ENCODE data around the gene SLK. TPM values are rescaled to one million over a fixed set of nuclear protein-coding genes. Genes with fewer than 3 reads are reported as not detected.

Gene SLK
- total RNA-seq, 2 experiments from 2014 or later: 20.5 to 20.8 TPM

DNA sequence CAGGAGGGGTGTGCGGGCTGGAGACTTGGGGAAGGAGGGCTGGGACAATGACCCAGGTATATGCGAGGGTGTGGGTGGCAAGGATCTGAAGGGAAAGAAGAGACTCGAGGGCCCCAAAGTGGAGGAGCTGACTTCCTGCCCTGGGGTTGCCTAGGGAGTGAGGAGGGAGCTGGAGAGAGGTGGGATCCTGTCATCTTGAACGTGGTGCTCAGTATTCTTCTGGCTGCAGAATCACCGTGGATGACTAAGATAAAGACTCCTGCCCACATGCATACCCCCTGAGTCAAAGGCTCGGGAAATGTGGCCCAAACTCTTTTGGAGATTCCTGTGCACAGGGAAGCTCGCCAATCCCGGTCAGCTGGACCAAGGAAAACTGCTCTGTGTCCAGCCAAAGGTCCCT lies 87.5 kb downstream of the SLK start:
- no peaks in the 10 kb centered on the region for H3K4me1 Mint-ChIP-seq (ENCODE audit: low read depth)
- H3K36me3 Mint-ChIP-seq (ENCODE audit: low read depth): no peaks in the 10 kb centered on the region
- Histone ChIP-seq H3K27ac (ENCODE audit: low read depth in 1 of 2, low read length in 2 of 2) (no peak overlapping the region), H3K36me3 (ENCODE audit: insufficient read depth, low read length) (no peaks in the 10 kb centered on the region), H3K4me3 (ENCODE audit: low read length) (no peak overlapping the region), H3K4me1 (ENCODE audit: insufficient read depth, low read length) (no peaks in the 10 kb centered on the region), H3K27me3 (ENCODE audit: control insufficient read depth in 1 of 2, insufficient read depth in 2 of 2, low read length in 2 of 2) (no peaks in the 10 kb centered on the region), H3K9me3 (ENCODE audit: control insufficient read depth in 1 of 2, insufficient read depth in 1 of 2, low read length in 2 of 2) (no peaks in the 10 kb centered on the region)
- CTCF ChIA-PET: no interaction called here
- intact Hi-C loops (cut with DNase I, micrococcal nuclease): no loop called here
- H3K9me3 Mint-ChIP-seq: no peaks in the 10 kb centered on the region
- DNase-seq (no peak), ATAC-seq (ENCODE audit: poor library complexity) (no peak)
- no peak overlapping the region for H3K27ac Mint-ChIP-seq
- POLR2A ChIA-PET: no interaction called here
- TF ChIP-seq, protein P1, sequence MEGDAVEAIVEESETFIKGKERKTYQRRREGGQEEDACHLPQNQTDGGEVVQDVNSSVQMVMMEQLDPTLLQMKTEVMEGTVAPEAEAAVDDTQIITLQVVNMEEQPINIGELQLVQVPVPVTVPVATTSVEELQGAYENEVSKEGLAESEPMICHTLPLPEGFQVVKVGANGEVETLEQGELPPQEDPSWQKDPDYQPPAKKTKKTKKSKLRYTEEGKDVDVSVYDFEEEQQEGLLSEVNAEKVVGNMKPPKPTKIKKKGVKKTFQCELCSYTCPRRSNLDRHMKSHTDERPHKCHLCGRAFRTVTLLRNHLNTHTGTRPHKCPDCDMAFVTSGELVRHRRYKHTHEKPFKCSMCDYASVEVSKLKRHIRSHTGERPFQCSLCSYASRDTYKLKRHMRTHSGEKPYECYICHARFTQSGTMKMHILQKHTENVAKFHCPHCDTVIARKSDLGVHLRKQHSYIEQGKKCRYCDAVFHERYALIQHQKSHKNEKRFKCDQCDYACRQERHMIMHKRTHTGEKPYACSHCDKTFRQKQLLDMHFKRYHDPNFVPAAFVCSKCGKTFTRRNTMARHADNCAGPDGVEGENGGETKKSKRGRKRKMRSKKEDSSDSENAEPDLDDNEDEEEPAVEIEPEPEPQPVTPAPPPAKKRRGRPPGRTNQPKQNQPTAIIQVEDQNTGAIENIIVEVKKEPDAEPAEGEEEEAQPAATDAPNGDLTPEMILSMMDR (IDR thresholded peaks at IDR 0.05): no peak
- H3K4me3 Mint-ChIP-seq: no peak overlapping the region
- no peaks in the 10 kb centered on the region for H3K27me3 Mint-ChIP-seq

- DNase-seq (no peak), ATAC-seq (ENCODE audit: poor library complexity) (no peak)
- no peaks in the 10 kb centered on the region for H3K4me1 ChIP-seq (ENCODE audit: insufficient read depth, low read length)
- no peaks in the 10 kb centered on the region for H3K36me3 Mint-ChIP-seq (ENCODE audit: low read depth)
- no peaks in the 10 kb centered on the region for H3K4me1 Mint-ChIP-seq (ENCODE audit: low read depth)
- no peaks in the 10 kb centered on the region for H3K36me3 ChIP-seq (ENCODE audit: insufficient read depth, low read length)
- H3K9me3 Mint-ChIP-seq: no peaks in the 10 kb centered on the region
- H3K9me3 ChIP-seq (ENCODE audit: control insufficient read depth in 1 of 2, insufficient read depth in 1 of 2, low read length in 2 of 2): no peaks in the 10 kb centered on the region
- no peak overlapping the region for H3K27ac Mint-ChIP-seq
- TF ChIP-seq, protein P1 (IDR thresholded peaks at IDR 0.05): no peak
- POLR2A ChIA-PET: no interaction called here
- intact Hi-C loops (cut with DNase I, micrococcal nuclease): no loop called here
- H3K4me3 Mint-ChIP-seq: no peak overlapping the region
- H3K27ac ChIP-seq (ENCODE audit: low read depth in 1 of 2, low read length in 2 of 2): no peak overlapping the region
- no peak overlapping the region for H3K4me3 ChIP-seq (ENCODE audit: low read length)
- CTCF ChIA-PET: interaction anchor here (1.2 kb wide), 1 partner anchor 65 kb away, joined by 3 read pairs; the partner anchor contains the start of gene SFR1
- no peaks in the 10 kb centered on the region for H3K27me3 Mint-ChIP-seq
- H3K27me3 ChIP-seq (ENCODE audit: control insufficient read depth in 1 of 2, insufficient read depth in 2 of 2, low read length in 2 of 2): no peaks in the 10 kb centered on the region
Observed at GRCh38 chr10:104056619-104057273, 89.8 kb downstream of the SLK start.

- Mint-ChIP-seq H3K36me3 (ENCODE audit: low read depth) (no peaks in the 10 kb centered on the region), H3K9me3 (no peaks in the 10 kb centered on the region), H3K4me3 (no peak overlapping the region), H3K27ac (no peak overlapping the region), H3K4me1 (ENCODE audit: low read depth) (no peaks in the 10 kb centered on the region), H3K27me3 (no peaks in the 10 kb centered on the region)
- intact Hi-C loops (cut with DNase I, micrococcal nuclease): no loop called here
- Histone ChIP-seq H3K4me1 (ENCODE audit: insufficient read depth, low read length) (no peaks in the 10 kb centered on the region), H3K27ac (ENCODE audit: low read depth in 1 of 2, low read length in 2 of 2) (no peak overlapping the region), H3K27me3 (ENCODE audit: control insufficient read depth in 1 of 2, insufficient read depth in 2 of 2, low read length in 2 of 2) (no peaks in the 10 kb centered on the region), H3K4me3 (ENCODE audit: low read length) (no peak overlapping the region), H3K36me3 (ENCODE audit: insufficient read depth, low read length) (no peaks in the 10 kb centered on the region), H3K9me3 (ENCODE audit: control insufficient read depth in 1 of 2, insufficient read depth in 1 of 2, low read length in 2 of 2) (no peaks in the 10 kb centered on the region)
- TF ChIP-seq, protein P1 (IDR thresholded peaks at IDR 0.05): no peak
- ChIA-PET POLR2A (no interaction called here), CTCF (no interaction called here)
- DNase-seq (no peak), ATAC-seq (ENCODE audit: poor library complexity) (no peak)
Observed at GRCh38 chr10:104057717-104058116, 90.8 kb downstream of the SLK start.
